AG20443 (cell line): ENCODE measurements around the gene P2RY6.

Experiments
- DNase-seq: peaks from one replicate; pipeline ENCODE4 v3.0.0; 2012; ENCODE audit warnings: low spot score, mixed read lengths

P2RY6 gene

DNA sequence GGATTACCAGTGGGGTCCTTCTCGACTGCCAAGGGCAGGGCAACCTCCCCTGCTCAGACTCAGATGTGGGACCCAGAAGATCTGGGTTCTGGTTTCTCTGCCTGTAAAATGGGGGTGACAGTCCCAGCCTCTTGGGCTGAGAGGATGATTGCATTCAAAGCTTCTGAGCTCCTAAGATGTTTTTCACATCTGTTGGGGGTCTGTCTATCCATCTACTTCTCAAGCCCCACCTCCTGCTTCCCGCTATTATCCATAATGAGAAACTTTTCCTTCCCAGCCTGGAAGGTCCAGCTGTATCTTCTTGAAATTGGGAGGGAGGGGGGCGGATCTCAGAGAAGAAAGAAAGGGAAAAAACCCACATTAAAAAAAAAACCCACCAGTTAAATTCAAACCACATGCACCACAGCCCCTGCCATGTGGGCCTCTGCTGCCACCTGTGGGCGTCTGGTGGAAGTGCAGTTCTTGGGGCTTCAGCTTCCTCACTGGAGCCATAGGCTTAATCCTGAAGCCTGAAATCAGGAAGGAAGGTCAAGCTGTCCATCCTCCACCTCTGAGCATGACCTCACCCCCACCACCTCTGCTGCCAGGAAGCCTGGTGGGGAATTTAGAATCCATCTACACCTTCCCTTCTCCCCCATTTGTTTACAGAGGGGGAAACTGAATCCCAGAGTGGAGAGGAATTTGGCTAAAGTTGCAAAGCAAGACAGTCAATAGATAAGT, 63.2 kb downstream of the P2RY6 start:
- peak; percentile 88 for DNase-seq

DNA sequence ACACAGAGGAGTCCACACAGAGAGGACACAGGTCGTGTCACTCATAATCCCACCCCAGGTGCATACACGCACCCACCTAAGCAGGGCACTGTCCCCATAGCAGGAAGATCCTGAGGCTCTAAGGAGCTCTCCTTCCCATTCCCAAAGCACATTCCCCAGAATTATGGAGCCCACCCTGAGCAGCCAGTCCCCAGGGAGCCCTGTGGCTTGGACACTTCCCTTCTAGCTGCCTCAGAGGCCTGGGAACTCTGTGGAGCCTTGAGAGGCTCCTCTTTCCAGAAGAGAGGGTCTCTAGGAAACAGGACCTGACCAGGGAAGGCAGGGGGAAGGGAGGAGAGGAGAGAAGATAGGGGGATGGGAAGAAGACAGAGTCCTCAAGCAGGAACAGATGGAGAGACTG, 65.7 kb downstream of the P2RY6 start:
- DNase-seq = no peak

DNA sequence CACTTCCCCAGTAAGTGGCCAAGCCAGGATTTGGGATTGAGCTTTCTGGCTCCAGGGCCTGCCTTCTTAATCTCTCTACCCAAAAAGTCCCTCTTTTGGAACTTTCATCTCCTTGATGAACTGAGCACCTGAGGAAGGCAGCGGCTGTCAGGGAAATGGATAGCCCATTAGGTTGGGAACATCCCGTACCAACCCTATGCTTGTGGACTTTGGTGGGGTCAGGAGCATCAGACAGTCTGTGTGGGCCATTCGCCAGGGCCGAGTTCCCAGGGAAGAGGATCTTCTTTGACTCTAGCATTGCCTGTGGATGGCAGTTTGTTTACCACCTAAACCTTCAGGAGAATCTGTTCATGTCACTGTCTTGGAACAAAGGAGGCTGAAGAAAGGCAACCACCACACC, 66.1 kb downstream of the P2RY6 start:
- DNase-seq = no peak

- DNase-seq = no peak
Observed at GRCh38 chr11:73340164-73340563, 68.0 kb downstream of the P2RY6 start.

DNA sequence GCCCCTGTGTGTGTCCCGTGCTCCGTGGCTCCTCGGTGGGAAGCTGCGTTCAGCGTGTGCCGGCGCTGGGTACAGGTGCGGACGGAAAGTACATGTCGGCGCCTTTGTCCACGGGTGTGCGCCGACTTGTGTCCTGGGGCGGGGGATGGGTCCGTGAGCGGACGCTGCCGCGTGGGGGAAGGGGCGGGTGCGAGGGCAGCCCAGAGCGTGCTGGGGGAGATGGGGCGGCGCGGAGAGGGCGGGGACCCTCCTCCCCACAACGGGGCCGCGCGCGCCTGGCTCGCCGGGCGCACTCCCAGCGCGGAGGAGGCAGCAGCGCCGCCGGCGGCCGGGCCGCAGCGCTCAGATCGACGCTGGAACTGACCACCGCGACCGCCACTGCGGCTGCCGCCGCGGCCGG, 70.5 kb downstream of the P2RY6 start:
- DNase-seq = no peak

- DNase-seq = no peak
Observed at GRCh38 chr11:73343076-73343873, 71.1 kb downstream of the P2RY6 start.

DNA sequence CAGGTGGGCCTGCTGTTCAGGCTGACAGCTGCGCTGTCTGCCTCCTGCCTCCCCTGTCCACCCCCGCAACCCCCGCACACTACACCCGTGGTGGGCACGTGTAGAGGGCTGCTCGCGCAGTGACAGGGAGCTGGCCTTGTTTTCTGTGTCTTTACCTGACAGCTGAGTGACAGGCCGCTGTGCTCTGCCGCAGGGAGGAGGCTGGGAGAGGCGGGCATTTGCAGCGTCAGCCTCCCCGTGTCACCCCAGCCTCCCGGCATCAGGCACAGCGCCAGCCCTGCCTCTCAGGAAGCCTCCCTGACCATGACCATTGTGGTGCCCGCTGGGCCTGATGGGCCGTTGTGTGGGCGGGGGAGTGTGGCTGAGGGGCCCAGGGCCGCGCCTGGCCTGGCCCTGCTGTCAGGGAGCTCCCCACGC, 72.1 kb downstream of the P2RY6 start:
- no peak for DNase-seq

DNA sequence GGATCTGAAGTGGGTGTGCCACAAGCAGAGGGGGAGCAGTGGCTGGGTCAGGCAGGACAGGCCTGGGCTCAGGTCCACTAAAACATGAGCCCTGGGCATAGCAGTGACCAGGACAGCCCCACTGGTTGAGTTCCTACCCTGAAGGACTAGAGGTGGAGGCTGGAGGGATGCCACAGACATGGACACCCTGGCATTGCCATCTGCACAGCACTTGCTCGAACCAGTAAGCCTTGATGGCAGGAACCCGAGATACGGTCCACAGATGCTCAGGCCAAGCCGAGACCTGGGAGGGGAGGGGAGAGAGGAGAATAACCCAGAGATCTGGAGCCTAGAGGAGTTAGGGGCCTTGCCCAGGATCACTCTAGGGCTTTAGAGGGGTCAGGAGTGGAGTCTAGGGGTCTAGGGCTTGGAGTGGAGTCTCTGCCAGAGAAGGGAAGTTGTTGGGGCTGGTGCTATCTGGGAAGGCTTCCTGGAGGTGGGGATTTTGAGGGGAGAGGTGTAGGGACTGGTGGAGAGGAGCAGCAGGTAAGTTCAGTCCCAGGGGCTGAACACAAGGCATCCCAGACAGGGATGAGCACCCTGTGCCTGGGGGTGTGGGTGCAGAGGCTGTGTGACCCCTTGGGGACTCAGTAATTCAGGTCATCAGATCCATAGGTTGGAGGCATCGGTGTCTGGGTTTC, 73.5 kb downstream of the P2RY6 start:
- DNase-seq = no peak

GRCh38 chr11:73346186-73346935, 74.2 kb downstream of the P2RY6 start:
- no peak for DNase-seq

DNA sequence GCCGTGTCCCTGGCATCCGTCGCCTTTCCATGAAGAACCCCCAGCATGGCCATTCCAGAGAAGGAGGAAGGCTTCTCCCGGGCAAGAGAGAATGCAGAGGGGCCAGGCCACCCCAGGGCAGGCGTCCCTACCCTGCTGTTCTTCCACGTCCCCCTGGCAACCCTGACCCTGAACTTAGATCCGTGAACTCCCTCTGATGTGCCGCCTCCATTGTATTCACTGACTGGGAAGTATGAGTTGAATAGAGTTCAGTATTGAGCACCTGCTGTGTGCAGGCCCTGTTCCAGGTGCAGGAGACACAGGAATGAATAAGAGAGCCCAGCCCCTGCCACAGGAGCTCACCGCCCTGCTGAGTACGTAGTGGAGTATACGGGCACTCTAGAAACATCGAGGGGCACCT, 74.9 kb downstream of the P2RY6 start:
- no peak for DNase-seq
